BJ (cell line): ENCODE data around the gene CFAP73. TPM values are rescaled to one million over a fixed set of nuclear protein-coding genes. Genes with fewer than 3 reads are reported as not detected.
A peak's percentile ranks its signal among the peaks of the same experiment; 100 is the strongest.

ENCODE experiments used
- CTCF ChIA-PET: fragments of 350-600 bp; formaldehyde crosslinking; extraction: SDS; loops from one replicate; lab custom pipeline; 2021; ENCODE audit warnings: antibody characterized with exemption, inconsistent platforms; lab: Yijun Ruan, JAX
- POLR2A ChIA-PET: fragments of 300-600 bp; sonication (Branson Sonifier 250); formaldehyde crosslinking; extraction: SDS; loops from one replicate; lab custom pipeline; 2021; ENCODE audit warnings: antibody characterized with exemption; lab: Charles Lee
- DNase-seq: peaks from one replicate; pipeline ENCODE4 v3.0.0-alpha.2; 2011; ENCODE audit warnings: low read depth
- H3K27me3 ChIP-seq: 2 replicates; pipeline ENCODE4 v1.6.0; 2011; ENCODE audit warnings: low read length; ENCODE audit not compliant: control insufficient read depth, insufficient read depth
- H3K36me3 ChIP-seq: 2 replicates; pipeline ENCODE4 v1.5.1; 2011; ENCODE audit warnings: low read length; ENCODE audit not compliant: control insufficient read depth, insufficient read depth
- H3K4me3 ChIP-seq: 2 replicates; pipeline ENCODE4 v1.5.1; 2011; ENCODE audit warnings: low read depth, mild to moderate bottlenecking, control low read depth, low read length
- polyA plus RNA-seq: library from polyadenylated mRNA; depleted of rRNA; stranded (reverse); fragments of >200 nt; gene quantifications from 2 replicates; pipeline ENCODE4 v1.2.3, GENCODE V29; 2011
- TF ChIP-seq, protein P1 (sequence below): IDR thresholded peaks from 2 replicates; pipeline ENCODE4 v1.5.1; 2011; ENCODE audit warnings: low read depth, mild to moderate bottlenecking, control low read depth, inconsistent platforms, low read length, moderate library complexity; ENCODE audit not compliant: insufficient read depth

The CFAP73 gene
- polyA plus RNA-seq, 1 experiment, result not detected

DNA sequence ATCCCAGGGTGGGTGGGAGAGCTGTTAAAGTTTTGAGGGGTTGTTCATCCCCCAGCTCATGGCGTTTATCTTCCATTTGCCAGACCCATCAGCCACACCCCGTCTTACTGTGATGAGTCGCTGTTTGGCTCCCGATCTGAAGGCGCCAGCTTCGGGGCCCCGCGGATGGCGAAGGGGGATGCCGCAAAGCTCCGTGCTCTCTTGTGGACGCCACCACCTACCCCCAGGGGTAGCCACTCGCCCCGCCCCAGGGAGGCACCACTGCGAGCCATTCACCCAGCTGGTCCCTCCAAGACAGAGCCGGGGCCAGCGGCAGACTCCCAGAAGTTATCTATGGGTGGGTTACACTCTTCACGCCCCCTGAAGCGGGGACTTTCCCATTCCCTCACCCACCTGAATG, 41.7 kb downstream of the CFAP73 start:
- ChIA-PET POLR2A (no interaction called here), CTCF (no interaction called here)
- Histone ChIP-seq H3K27me3 (no peaks in the 10 kb centered on the region), H3K4me3 (no peak overlapping the region), H3K36me3 (peaks cover 8% of the 10 kb centered on the region)
- no peak for DNase-seq
- TF ChIP-seq, protein P1, sequence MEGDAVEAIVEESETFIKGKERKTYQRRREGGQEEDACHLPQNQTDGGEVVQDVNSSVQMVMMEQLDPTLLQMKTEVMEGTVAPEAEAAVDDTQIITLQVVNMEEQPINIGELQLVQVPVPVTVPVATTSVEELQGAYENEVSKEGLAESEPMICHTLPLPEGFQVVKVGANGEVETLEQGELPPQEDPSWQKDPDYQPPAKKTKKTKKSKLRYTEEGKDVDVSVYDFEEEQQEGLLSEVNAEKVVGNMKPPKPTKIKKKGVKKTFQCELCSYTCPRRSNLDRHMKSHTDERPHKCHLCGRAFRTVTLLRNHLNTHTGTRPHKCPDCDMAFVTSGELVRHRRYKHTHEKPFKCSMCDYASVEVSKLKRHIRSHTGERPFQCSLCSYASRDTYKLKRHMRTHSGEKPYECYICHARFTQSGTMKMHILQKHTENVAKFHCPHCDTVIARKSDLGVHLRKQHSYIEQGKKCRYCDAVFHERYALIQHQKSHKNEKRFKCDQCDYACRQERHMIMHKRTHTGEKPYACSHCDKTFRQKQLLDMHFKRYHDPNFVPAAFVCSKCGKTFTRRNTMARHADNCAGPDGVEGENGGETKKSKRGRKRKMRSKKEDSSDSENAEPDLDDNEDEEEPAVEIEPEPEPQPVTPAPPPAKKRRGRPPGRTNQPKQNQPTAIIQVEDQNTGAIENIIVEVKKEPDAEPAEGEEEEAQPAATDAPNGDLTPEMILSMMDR, result no peak

DNA sequence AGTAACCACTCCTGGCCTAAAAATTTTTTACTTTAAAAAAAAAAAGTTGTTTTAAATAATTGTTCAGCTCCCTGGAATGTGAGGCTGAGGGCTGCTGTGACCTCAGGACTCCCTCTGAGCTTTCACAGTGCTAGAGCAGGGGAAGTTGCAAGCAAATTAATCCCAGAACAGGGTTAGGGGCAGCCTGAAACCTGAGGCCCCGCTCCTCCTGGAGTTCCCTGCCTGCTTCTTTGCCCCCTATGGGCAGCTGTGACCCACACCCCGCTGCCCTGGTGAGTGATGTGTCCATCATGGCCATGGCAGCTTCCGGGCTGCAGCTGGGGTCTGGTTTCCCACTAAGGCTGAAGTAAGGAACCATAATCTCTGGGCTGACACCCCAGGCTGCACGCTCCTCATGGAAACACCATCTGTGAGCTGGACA, 45.5 kb downstream of the CFAP73 start:
- ChIA-PET CTCF (interaction anchor here (0.7 to 3.0 kb wide), 7 partner anchors 10 to 230 kb away, joined by 3 to 14 read pairs (median 5); no protein-coding TSS in a partner anchor), POLR2A (interaction anchor here (0.6 kb wide), 2 partner anchors 1092 to 1761 kb away, joined by 3 to 11 read pairs; no protein-coding TSS in a partner anchor)
- H3K36me3 ChIP-seq, result peaks cover 8% of the 10 kb centered on the region
- H3K4me3 ChIP-seq, result no peak overlapping the region
- no peaks in the 10 kb centered on the region for H3K27me3 ChIP-seq
- TF ChIP-seq, protein P1, result no peak
- DNase-seq, result no peak

DNA sequence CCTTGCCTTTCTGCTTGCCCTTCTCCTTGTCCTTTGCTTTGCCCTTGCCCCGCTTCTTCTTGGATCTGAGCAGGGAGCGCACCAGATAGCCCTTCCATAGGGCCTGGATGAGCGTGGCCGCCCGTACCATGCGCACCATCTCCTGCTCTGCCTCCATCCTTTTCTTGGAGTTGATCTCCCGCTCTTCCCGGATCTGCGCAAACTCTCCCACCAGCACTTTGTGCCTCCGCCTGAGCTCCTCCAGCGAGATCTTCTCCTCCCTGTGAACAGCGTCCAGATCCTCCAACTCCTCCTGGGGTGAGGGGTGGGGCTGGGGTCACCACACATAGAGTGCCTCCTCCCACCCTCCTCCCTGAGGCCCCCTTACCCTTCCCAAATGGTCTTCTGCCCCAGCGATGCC, 46.1 kb downstream of the CFAP73 start:
- ChIA-PET CTCF (interaction anchor here (1.0 to 3.0 kb wide), 5 partner anchors 9 to 230 kb away, joined by 3 to 14 read pairs (median 5); no protein-coding TSS in a partner anchor), POLR2A (interaction anchor here (0.6 kb wide), 1 partner anchor 1093 kb away, joined by 11 read pairs; no protein-coding TSS in a partner anchor)
- peaks cover 8% of the 10 kb centered on the region for H3K36me3 ChIP-seq
- no peaks in the 10 kb centered on the region for H3K27me3 ChIP-seq
- no peak overlapping the region for H3K4me3 ChIP-seq
- TF ChIP-seq, protein P1, result no peak
- DNase-seq, result no peak

DNA sequence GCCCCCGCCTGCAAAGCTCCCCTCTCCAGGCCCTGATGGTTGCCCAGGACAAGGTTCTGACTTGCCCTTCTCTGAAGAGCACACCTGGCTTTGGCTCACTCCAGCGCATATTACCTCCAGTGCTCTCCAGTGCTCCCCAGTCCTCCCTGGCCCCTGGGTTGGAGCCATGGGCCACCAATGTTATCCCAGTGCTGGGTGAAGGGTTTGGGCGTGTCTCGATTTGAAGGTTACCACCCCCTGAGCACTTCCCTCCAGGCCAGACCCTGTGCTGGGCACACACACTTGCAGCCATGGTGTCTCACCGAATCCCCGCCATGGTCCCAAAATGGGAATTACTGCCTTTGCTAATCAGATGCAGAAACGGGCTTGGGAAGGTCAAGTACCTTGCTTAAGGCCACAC, 47.1 kb downstream of the CFAP73 start:
- Histone ChIP-seq H3K4me3 (no peak overlapping the region), H3K27me3 (no peaks in the 10 kb centered on the region), H3K36me3 (peaks cover 3% of the 10 kb centered on the region)
- CTCF ChIA-PET, result interaction anchor here (0.7 to 3.0 kb wide), 3 partner anchors 8 to 229 kb away, joined by 3 to 14 read pairs (median 4); no protein-coding TSS in a partner anchor
- TF ChIP-seq, protein P1, result no peak
- no peak for DNase-seq
- POLR2A ChIA-PET, result no interaction called here

DNA sequence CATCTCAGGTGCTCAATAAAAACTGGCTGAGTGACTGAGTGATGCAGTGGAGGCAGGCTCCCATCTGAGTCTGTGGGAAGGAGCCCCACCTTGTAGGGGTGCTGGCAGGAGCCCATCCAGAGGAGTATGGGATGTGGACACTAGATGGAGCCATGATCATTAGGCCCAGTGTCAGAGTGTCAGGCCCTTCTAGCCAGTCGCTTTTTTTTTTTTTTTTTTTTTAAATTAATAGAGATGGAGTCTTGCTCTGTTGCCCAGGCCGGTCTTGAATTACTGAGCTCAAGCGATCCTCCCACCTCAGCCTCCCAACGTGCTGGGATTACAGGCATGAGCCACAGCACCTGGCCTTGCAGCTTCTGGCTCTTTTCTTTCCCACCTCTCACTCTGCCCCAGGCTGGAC, 47.5 kb downstream of the CFAP73 start:
- no peak for DNase-seq
- Histone ChIP-seq H3K27me3 (no peaks in the 10 kb centered on the region), H3K4me3 (no peak overlapping the region), H3K36me3 (no peaks in the 10 kb centered on the region; the same call in 1 of the 2 replicates)
- ChIA-PET POLR2A (no interaction called here), CTCF (interaction anchor here (0.5 to 0.9 kb wide), 3 partner anchors 35 to 228 kb away, joined by 3 to 4 read pairs (median 3); no protein-coding TSS in a partner anchor)
- TF ChIP-seq, protein P1, result peak; percentile 84
